Prostate gland (tissue), 2 donors: ENCODE measurements around the gene TNFRSF4.

Source experiments
- CTCF ChIP-seq, 4 experiments: fragments of 200-600 bp in 2 of 4; fragments of 450-650 bp in 2 of 4; sonication (generic) in 2 of 4; IDR thresholded peaks; 1 replicate in 3 of 4; 2 replicates in 1 of 4; pipeline ENCODE4 v1.5.1; 2016 to 2019; ENCODE audit warnings: antibody characterized with exemption in 4 of 4, mild to moderate bottlenecking in 2 of 4, moderate library complexity in 2 of 4
- POLR2A ChIP-seq: fragments of 450-650 bp; IDR thresholded peaks from one replicate; pipeline ENCODE4 v1.6.1; 2016; ENCODE audit warnings: antibody characterized with exemption, mild to moderate bottlenecking
- POLR2AphosphoS5 ChIP-seq: sonication (generic); formaldehyde crosslinking; IDR thresholded peaks from one replicate; pipeline ENCODE4 v1.6.1; 2017; ENCODE audit warnings: antibody characterized with exemption

GRCh38 chr1:1220197-1220596, 6.2 kb upstream of the TNFRSF4 start:
- no peak for TF ChIP-seq POLR2A
- no peak for TF ChIP-seq CTCF (IDR thresholded peaks at IDR 0.05)
- TF ChIP-seq POLR2AphosphoS5 = no peak
